Femur (tissue), 1 donor: ENCODE measurements around the gene DUSP15.

ENCODE experiments used
- DNase-seq: peaks from one replicate; pipeline ENCODE4 v3.0.0-alpha.2; 2017

DUSP15 gene

GRCh38 chr20:31838646-31839292 lies 31.6 kb downstream of the DUSP15 start:
- no peak for DNase-seq

DNA sequence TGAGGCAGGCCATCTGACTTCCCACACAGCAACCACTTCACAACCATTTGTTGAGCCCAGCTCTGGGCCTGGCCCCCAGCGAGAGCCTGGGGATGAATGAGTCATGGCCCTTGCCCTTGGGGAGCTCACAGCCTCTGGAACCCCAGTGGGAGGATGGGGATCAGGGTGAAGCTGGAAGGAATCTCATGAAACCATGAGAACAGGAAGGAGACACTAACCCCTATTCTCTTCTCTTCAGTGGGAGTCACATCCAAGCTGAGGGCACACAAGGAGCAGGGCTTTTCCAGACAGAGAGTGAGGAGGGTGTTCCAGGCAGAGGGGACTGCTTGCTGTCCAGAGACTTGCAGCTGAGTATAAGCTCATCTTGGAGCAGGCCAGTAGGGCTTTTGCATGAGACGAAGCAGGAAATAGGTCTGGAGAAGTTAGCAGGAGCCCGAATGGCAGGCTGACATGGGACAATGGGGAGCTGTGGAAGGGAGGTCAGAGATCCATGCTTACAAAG lies 32.4 kb downstream of the DUSP15 start:
- DNase-seq, result no peak

- peak; percentile 69 for DNase-seq
Measured at GRCh38 chr20:31836853-31837608, 33.3 kb downstream of the DUSP15 start.

DNA sequence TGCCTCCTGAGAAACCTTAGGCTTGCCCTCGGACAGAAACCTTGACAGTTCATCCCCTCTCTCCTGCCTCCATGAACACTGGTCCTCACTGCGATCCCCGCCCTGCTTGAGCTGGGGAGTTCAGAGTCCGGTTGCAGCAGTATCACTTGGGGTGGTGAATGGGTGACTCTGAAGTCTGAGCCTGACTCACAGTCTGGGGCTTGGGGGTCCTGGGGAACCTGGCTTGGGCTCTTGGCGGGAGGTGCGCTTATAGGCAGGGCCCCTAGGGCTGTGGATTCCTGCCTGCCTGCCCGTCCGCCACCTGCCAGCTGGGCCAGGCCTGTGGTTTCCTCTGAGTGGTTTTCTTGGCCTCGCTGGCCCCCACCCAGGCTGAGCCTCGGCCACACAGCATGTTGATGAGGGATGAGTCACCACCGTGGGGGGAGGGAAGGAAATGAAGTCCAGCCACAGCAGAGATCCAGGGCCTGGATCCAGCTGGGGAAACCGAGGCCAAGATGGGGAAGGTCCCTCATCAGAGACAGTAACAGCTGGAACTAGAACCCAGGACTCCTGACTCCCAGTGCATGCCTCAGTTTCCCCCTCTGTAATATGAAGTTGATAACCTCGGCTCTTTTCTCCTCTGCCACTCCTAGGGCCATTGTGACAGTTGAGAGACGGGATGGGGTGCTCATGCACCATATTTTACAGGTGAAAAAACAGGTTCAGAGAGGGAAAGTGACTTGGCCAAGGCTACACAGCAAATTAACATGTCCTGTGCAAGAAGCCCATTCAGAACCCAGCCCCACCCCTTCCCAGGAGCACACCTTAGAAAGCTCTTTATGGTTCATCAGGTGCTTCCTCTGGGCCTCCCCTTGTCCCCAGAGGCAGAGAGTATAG lies 34.1 kb downstream of the DUSP15 start:
- peak; percentile 90 for DNase-seq

DNA sequence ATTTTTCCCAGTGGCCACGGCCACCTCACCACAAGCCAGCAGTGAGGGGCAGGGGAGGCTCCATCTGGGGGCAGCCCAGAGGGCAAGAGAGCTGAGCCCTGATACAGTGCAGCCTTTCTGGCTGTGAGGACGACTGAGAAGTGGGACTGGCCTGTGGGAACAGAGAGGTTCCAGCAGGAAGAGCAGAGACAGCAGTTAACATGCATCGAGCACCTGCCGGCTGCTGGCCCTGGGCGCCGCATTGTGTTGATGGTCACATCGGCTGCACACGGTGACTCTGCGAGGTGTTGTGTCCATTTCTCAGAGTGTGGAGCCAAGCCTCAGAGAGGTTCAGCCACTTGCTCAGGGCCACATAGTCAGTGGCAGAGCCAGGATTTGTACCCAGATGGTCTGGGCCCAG lies 34.8 kb downstream of the DUSP15 start:
- DNase-seq, result no peak

DNA sequence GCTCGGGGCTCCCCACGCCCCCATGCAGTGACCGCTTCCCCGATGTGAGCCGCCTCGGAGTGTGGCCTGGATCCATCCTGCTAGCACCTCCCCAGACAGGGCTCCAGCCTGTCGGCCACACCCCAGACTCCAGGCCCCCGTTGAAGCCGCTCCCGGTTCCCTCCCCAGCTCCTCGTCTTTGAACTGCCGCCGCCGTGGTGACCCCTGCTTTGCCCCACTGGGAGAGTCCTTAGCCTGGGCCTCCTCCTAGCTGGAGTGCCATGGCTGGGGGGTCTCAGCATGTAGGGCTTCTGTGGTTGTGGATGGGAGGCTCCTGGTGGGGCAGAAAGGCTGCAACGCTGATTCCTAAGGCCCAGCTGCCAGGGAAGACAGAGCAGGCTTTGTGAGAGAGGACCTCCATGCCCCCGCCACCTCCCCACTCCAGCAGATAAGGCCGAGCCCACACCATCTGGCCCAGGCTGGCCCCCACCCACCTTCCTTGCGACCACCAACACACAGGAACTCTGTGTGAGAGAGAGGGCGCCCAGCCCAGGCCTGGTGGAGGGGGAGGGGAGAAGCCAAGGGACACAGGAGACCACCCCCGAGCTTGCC lies 36.3 kb downstream of the DUSP15 start:
- no peak for DNase-seq

GRCh38 chr20:31833130-31833930 lies 37.0 kb downstream of the DUSP15 start:
- DNase-seq, result peak; percentile 77

DNA sequence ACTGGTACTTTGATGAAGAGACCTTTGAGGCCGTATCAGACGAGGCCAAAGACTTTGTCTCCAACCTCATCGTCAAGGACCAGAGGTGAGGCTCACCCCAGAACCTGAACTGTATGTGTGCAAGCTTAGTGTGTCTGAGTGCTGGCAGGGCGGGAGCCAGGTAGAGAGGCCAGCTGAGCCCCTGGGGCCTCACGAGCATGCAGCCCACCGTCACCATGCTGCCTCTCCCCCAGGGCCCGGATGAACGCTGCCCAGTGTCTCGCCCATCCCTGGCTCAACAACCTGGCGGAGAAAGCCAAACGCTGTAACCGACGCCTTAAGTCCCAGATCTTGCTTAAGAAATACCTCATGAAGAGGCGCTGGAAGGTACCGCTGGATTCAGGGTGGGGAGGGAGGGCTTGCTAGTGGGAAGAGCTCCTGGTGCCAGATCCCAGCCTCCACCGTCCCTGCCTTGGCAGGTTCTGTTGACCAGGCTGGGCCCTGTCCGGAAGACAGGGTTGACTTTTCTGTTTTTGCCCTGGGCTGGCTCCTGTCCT lies 38.5 kb downstream of the DUSP15 start:
- DNase-seq, result no peak

- no peak for DNase-seq
Measured at GRCh38 chr20:31831211-31831610, 39.1 kb downstream of the DUSP15 start.

DNA sequence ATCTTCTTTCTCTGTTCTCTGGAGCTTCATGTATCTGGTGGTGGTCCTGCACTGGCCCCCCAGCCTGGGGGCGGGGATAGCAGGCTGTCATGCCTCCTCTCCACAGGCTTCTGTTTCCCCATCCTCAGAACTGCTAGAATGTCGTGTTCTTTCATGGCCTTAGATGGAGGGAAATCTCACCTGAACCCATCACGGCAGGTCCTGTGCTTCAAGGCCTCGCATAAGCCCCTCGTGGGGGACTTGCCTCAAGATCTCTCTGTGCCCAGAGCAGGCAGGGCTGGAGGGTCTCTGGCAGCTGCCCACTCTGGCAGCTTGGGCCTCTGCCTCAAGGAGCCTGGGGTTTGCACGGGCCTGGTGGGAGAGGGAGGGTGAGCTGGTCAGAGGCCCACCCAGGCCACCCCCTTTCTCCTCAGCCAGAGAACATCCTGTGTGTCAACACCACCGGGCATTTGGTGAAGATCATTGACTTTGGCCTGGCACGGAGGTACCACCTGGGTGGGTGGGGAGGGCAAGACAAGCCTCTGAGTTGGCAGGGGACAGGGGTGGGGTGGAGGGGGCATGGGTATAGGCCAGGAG lies 39.8 kb downstream of the DUSP15 start:
- DNase-seq, result no peak

DNA sequence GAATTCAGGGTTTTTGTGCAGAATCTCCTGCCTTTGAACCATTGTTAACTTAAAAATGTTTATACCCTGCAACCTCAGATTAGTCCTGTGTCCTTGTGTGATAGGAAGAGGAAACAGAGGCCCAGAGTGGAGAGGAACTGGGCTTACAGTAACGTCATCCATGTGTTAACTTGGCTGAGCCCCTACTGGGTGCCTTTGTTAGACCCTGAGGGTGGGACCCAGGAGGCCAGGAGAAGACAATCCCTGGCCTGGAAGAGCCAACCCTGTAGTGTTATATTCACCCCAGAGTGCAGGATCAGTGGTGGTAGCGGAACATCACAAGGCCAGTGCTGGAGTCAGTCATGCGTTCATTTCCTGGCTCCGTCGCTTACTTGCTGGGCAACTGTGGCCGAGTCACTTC lies 40.6 kb downstream of the DUSP15 start:
- DNase-seq, result no peak

DNA sequence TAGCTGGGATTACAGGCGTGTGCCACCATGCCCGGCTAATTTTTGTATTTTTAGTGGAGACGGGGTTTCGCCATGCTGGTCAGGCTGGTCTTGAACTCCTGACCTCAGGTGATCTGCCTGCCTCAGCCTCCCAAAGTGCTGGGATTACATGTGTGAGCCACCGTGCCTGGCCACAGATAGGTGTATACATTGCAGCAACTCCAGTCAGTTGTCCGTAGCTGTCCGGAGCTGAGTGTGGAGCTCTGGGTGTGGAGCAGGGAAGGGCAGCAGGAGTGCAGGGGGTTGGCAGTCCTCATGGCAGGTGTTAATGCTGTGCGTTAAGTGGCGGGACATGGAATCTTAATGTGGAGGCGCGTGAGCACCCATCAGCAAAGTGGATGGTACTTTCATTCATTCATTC lies 42.3 kb downstream of the DUSP15 start:
- DNase-seq, result peak; percentile 6

- no peak for DNase-seq
Measured at GRCh38 chr20:31827059-31827458, 43.3 kb downstream of the DUSP15 start.

DNA sequence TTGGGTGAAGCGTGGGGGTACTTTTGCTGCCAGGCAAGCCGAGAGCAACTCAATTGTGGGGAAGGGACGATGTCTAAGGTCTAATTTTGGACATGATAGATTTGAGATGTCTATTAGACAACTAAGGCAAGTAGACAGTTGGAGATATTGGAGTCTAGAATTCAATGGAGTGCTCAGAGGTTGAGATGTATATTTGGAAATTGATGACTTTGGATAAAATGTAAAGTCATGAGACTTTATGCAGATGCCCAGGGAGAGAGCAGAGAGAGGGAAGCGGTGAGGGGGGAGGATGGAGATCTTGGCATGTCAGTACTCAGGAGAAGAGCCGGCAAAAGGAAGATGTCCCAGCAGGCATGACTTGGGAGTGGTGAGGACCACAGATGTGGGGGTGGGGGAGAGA lies 44.3 kb downstream of the DUSP15 start:
- DNase-seq, result no peak

DNA sequence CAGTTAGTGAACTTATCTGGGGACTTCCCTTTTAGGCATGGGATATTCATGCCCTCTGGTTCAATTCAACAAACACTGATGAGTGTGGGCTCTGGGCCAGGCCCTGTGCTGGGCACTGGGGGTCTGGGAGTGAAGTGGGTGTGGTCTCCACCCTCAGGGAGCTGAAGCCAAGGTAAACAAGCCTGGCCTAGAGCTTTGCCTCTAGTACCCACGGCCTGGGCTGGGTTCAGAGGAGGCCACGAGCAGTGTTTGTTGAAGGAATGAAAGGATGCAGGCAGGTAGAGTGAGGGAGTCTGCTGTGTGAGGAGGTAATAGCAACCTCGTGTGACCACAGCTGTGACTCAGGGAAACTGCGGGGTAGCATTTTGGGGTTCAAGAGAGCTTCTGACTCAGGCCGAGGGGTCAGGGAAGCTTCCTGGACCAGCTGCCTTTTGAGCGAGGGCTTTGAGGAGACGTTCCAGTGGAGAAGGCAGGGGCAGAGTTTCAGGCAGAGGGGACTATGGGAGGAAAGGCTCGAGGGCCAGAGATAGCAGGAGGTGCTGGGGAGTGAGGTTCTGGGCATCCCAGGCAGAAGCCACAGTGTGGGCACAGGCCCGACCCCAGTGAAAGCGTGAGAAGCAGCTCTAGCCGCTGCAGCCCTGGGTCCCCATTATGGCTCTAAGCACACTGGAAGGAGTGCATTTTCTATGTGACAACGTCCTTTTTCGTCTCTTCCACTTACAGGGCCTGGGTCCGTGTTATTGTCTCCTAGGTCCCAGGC lies 45.6 kb downstream of the DUSP15 start:
- no peak for DNase-seq

DNA sequence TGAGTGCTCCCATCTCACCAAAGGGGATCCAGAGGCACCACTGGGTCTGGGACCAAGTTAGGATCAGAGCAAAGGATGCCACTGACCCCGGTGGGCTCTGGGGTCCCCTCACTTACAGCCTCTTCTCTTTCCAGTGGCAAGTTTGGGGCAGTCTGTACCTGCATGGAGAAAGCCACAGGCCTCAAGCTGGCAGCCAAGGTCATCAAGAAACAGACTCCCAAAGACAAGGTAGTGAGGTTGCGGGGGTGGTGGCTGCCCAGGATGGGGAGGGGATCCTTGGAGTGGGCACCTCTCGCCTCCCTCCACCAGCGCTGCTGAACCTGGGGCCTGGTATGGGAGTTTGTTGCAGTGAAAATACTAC lies 46.2 kb downstream of the DUSP15 start:
- DNase-seq, result no peak

GRCh38 chr20:31823360-31824124 lies 46.8 kb downstream of the DUSP15 start:
- no peak for DNase-seq

- peak; percentile 92 for DNase-seq
Measured at GRCh38 chr20:31822421-31823330, 47.7 kb downstream of the DUSP15 start.

- DNase-seq, result no peak
Measured at GRCh38 chr20:31821427-31821826, 48.9 kb downstream of the DUSP15 start.
